Activated CD8-positive, alpha-beta memory T cell treated with anti-CD3 and anti-CD28 coated beads, Interleukin-2, amount 50 U/mL, for 1 hour (primary cell): ENCODE data around the gene NEURL1.

Experiments used
- DNase-seq: peaks from one replicate; pipeline ENCODE4 v3.0.0-alpha.2; 2020; ENCODE audit errors: extremely low read depth

Gene NEURL1

DNA sequence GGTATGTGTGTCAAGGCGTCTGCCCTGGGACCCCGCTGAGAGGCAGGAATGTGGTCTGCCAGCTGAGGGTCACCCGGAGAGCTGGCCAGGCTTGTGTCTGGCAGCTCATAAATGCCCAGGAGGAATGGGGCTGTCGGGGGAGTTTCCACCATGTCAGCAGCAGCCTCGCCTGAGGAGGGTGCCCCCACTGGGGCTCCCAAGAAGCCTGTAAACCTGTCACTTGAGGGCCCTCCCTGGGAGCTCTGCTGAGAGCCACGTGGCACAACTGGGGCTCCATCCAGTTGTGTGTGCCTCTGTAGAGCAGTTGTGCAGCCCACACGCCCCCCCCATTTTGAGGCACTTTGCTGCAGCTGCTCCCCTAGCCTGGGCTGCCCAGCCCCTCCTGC is 70.6 kb downstream of the NEURL1 start:
- no peak for DNase-seq

DNA sequence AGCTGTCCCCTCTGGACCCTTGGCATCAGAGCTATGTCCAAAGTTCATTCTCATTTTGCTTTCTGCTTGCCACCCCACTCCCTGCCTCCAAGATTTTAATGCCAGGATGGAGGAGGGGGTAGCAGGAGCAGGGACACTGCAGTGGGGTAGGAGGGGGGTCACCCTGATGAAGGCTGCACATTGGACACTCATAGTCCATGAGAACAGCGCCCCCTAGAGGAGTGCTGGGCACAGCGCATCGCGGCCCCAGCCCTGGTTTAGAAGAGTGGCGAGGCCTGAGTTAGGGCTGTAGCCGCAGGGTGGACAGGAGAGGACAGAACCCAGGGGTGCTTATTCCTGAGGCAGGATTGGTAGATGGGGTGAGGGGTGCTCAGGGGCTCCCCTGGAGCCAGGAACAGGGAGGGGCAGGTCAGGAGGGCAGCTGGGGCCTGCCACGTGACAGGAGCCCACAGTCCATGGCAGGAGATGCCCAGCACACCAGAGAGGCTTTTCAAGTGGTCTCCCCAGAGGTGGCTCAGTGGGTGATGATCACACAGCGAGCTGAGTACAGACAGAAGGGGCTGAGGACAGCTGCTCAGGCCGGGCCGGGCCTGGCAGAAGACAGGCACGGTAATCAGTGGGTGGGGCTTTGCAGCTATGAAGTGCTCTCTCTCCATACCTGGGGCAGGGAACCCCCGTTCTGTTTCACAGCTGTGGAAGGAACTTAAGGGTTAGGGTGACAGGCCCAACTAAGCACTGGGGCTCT is 71.4 kb downstream of the NEURL1 start:
- no peak for DNase-seq

GRCh38 chr10:103566536-103566935 is 73.0 kb downstream of the NEURL1 start:
- no peak for DNase-seq

- no peak for DNase-seq
These were observed 75.0 kb downstream of the NEURL1 start for GRCh38 chr10:103568505-103568904.

DNA sequence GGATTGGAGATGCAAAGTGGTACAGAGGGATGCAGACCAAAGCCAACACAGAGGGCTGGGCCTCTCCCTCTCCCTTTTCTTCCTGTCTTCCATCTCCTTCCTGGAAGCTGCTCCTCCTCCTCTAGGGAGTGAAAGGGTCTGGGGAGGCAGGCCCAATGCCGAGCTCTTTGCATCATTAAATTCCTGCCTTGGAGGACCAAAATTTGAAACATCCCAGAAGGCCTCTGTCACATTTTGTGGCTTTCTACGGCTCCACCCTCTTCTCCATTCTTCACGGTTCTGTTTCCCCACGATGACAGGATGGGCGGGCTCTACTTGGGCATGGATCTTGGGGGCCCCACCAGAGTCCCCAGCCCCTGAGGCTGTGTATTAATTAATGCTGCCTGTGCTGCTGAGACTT is 76.4 kb downstream of the NEURL1 start:
- DNase-seq, result no peak

- no peak for DNase-seq
These were observed 77.5 kb downstream of the NEURL1 start for GRCh38 chr10:103570844-103571655.

DNA sequence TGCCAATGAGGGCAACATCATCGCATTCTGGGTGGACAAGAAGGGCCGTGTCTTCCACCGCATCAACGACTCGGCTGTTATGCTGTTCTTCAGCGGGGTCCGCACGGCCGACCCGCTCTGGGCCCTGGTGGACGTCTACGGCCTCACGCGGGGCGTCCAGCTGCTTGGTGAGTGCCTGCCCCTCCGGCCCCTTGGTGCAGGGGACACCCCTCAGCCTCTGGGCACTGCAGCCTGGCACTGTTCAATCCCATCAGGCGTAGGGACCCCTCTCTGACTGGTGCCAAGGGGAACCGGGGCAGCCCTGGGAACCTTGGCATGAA is 78.1 kb downstream of the NEURL1 start:
- DNase-seq, result no peak

DNA sequence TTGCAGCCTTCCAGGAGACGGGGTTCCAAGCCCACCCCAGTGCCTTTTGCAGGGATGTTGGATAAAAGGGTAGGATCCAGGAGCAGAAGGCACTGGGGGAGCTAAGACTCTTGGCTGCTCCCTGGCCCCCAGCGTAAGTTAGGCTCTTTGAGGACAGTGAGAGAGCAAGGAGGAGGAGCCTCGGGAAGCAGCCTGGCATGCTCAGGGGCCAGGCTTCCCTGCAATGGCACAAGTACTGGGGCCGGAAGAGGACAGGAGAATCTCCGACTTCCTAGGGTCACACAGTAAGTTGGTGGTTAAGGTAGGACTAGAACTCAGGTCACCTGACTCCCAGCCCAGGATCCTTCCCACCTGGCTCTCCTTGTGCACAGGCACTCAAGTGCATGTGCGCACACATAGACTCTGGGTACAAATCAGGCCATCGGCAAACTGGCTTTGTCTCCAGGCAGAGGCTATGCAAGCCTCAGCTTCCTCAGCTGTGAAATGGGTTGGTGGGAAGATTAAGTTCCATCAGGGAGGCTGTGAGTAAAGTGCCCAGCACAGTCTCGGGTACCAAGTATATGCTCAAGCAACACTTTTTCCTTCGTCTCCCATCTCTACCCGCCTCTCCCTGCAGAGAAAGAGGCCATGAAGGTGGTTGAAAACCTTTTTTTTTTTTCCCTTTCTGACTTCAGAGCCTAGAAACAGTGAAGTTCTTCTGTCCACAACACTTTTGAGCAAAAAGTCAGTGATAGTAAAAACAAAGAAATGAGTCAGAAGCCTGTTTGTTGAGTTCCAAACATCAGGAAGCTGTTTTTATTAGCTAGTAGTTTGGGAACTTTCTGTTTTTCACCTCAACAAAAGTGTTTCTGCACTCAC is 79.1 kb downstream of the NEURL1 start:
- DNase-seq, result no peak

GRCh38 chr10:103573205-103573487 is 79.6 kb downstream of the NEURL1 start:
- no peak for DNase-seq

- DNase-seq, result no peak
These were observed 80.9 kb downstream of the NEURL1 start for GRCh38 chr10:103574097-103575061.

DNA sequence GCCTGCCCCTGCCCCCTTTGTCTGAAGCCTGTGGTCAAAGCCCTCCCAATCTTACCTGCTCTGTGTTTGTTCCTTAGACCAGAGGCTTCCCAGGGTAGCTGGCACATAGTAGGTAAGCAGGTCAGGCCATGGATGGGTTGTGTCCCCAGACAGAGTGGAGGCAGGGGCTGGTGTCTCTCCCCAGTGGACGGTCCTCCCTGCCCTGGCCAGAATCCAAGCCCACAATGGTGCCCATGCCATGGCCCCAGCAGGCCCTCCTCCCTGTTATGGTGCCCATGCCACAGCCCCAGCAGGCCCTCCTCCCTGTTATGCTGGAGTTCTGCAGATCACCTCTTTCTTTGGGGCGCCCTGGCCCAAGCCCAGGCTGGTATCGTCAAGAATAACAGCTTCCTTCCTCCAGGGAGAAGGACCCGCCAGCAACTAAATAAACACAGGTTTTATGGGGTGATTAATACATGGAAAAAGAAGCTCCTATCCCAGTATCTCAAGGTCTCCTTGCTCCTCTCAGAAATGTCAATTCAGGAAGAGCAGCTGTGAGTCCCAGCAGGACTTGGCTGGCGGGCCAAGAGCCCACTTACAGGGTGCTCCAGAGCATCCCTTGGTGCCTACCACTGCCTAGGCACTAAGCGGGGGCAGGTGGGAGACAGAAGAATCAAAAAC is 82.0 kb downstream of the NEURL1 start:
- no peak for DNase-seq

GRCh38 chr10:103576076-103576471 is 82.6 kb downstream of the NEURL1 start:
- DNase-seq, result no peak

GRCh38 chr10:103576862-103577261 is 83.4 kb downstream of the NEURL1 start:
- no peak for DNase-seq

DNA sequence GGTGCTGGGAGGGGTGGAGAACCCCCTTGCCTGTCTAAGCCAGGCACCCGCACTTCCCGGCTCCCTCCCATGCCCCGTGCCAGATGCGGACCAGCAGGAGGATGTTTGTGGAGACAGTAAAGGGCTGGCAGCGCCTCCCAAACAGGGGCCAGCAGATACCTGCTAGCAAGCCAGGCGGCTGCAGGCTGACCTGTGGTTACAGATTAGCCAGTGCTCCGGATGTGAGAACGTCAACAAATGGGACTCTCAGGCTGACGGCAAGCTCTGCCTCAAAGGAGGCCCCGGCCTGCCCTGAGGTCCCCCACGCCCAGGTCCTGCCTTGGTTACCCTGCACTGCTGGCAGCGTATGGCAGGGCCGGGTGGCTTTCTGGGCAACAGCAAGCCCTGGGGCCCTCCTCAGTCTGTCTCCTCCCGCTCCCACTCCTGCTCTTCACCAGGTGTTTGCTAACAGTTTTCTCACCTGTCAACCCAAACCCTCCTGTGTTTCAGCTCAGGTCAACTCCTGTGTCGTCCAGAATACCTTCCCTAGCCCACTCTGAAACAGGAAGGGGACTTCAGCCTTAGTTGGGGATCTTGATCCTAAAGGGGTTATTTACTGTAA is 85.4 kb downstream of the NEURL1 start:
- no peak for DNase-seq

DNA sequence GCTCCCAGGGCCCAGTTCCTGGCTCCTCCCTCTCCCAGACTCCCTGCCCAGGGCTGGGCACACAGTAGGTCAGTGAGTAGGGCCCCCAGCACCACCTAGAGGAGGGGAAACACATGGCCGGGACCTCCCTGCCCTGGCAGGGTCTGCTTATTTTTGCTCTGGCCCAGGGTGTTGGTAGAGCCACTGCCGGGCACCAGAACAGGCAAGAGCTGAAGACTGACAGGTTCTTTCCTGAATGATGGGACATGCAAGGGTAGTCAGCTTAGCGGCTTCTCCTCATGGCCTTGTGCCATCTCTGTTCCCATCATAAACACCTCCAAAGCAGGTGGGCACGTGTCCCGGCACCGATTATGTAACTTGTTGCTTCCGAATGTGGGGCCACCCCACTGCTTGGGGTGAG is 86.5 kb downstream of the NEURL1 start:
- DNase-seq, result no peak

DNA sequence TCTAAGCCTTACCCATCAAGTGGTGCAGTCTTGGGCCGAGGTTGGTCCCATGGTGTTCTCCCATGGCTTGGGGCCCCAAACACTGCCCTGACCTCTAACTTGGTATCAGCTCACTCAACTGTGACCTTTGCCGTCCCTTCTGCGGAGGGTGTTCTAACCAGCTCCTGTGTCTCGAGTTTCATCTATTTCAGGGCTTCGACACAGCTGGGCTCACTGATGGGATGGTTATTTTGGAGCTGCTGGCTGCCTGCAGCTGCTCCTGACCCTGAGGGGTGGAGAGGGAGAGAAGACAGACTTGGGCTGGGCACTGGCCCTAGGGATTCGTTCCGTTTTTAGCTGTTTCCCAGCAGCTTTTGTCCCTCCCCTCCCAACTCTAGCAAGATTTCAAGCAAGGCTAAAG is 86.9 kb downstream of the NEURL1 start:
- DNase-seq, result no peak

- no peak for DNase-seq
These were observed 88.0 kb downstream of the NEURL1 start for GRCh38 chr10:103581499-103581898.

GRCh38 chr10:103582331-103583123 is 89.0 kb downstream of the NEURL1 start:
- DNase-seq, result no peak

DNA sequence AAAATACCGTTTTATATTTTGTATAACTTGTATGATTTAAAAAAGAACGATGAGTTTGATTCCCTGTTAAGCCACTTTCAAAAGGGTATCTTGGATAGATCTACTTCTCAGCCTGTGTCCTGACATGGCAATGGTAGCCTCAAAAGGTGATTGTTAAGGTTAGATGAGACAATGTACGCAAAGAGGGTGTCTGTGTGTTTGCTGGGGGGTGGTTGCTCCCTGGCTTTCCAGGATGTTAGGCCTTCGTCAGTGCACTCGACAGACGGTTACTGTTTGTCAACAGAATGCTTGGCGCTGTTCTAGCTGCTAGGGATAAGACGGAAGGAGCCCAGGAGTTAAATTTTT is 90.3 kb downstream of the NEURL1 start:
- no peak for DNase-seq
